ENCODE data around the gene C9orf43.

DNA sequence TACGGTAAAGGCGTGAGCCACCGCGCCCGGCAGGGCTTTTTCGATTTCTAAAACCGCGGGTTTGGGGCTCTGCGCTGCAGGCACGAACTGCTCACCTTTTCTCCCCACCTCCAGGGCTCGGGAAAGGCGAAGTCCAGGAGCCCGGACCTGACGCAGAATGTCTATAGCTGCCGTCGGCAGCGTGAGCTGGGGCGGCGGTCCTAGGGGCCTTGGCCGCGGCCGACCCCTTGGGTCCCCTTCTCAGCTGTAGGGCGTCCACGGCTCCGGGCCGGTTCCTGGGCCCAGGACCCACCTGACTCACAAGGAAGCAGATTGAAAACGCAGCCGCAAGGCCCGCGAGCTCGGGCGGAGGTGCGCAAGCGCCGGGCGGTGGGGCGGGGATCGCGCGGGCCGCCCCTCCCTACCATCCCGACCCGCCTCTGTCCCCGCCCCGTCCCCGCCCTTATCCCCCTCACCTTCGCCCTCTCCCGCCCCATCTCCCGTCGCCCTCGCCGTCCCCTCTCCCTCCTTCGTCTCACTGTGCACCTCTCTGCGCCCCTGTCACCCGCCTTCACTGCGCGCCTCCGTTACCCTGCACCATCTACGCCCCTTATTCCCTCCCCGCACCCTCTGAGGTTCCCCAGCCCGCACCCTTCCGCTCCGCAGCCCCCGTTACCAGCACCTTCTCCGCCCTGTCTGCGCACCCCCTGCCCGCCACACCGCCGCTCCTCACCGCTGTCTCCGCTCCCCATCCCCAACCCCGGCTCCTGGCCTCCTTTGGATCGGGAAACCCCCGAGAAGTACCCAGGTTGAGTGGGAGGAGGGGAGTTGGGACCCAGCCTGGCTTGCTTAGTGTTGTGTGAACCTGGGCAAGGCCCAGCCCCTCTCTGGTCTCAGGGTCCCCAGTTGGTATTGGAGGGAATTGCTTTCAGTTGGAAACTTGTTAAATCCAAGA is 33.6 kb upstream of the C9orf43 start, which contains the start of gene HDHD3:
- TF ChIP-seq, protein P1, sequence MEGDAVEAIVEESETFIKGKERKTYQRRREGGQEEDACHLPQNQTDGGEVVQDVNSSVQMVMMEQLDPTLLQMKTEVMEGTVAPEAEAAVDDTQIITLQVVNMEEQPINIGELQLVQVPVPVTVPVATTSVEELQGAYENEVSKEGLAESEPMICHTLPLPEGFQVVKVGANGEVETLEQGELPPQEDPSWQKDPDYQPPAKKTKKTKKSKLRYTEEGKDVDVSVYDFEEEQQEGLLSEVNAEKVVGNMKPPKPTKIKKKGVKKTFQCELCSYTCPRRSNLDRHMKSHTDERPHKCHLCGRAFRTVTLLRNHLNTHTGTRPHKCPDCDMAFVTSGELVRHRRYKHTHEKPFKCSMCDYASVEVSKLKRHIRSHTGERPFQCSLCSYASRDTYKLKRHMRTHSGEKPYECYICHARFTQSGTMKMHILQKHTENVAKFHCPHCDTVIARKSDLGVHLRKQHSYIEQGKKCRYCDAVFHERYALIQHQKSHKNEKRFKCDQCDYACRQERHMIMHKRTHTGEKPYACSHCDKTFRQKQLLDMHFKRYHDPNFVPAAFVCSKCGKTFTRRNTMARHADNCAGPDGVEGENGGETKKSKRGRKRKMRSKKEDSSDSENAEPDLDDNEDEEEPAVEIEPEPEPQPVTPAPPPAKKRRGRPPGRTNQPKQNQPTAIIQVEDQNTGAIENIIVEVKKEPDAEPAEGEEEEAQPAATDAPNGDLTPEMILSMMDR (IDR thresholded peaks at IDR 0.05): no peak
- TF ChIP-seq TP53 (CRISPR knock-in tag; IDR thresholded peaks at IDR 0.05) (peak; percentile 61; the same call in 1 of the 2 replicates), SP1 (CRISPR knock-in tag; conservative IDR thresholded peaks at IDR 0.05) (peak; percentile 66; the same call in 1 of the 2 replicates), NR3C1 (CRISPR knock-in tag; conservative IDR thresholded peaks at IDR 0.05; ENCODE audit: low read depth) (no peak), JUN (CRISPR knock-in tag; IDR thresholded peaks at IDR 0.05) (no peak)
- TF ChIP-seq, protein P2, sequence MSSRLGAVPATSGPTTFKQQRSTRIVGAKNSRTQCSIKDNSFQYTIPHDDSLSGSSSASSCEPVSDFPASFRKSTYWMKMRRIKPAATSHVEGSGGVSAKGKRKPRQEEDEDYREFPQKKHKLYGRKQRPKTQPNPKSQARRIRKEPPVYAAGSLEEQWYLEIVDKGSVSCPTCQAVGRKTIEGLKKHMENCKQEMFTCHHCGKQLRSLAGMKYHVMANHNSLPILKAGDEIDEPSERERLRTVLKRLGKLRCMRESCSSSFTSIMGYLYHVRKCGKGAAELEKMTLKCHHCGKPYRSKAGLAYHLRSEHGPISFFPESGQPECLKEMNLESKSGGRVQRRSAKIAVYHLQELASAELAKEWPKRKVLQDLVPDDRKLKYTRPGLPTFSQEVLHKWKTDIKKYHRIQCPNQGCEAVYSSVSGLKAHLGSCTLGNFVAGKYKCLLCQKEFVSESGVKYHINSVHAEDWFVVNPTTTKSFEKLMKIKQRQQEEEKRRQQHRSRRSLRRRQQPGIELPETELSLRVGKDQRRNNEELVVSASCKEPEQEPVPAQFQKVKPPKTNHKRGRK (CRISPR knock-in tag; IDR thresholded peaks at IDR 0.05; ENCODE audit: borderline replicate concordance): no peak
- TF ChIP-seq, protein P3, sequence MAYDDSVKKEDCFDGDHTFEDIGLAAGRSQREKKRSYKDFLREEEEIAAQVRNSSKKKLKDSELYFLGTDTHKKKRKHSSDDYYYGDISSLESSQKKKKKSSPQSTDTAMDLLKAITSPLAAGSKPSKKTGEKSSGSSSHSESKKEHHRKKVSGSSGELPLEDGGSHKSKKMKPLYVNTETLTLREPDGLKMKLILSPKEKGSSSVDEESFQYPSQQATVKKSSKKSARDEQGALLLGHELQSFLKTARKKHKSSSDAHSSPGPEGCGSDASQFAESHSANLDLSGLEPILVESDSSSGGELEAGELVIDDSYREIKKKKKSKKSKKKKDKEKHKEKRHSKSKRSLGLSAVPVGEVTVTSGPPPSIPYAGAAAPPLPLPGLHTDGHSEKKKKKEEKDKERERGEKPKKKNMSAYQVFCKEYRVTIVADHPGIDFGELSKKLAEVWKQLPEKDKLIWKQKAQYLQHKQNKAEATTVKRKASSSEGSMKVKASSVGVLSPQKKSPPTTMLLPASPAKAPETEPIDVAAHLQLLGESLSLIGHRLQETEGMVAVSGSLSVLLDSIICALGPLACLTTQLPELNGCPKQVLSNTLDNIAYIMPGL (CRISPR knock-in tag; IDR thresholded peaks at IDR 0.05): no peak
